Fibroblast of villous mesenchyme (primary cell): ENCODE results near the gene URB2. TPM values are rescaled to one million over a fixed set of nuclear protein-coding genes. Genes with fewer than 3 reads are reported as not detected.
"Not testable (repeated sequence)": the region's sequence is repeated elsewhere in the genome, so short reads cannot be mapped to it uniquely, and the experiment has no call there.

ENCODE experiments used
- DNase-seq: peaks from one replicate; pipeline ENCODE4 v3.0.0-alpha.2; 2010; ENCODE audit warnings: low read depth
- H3K4me3 ChIP-seq: 2 replicates; pipeline ENCODE4 v1.5.1; 2011; ENCODE audit warnings: low read depth, mild to moderate bottlenecking, low read length
- total RNA-seq: library from RNA; depleted of rRNA; stranded (reverse); fragments of >200 nt; gene quantifications from 2 replicates; pipeline ENCODE4 v1.2.3, GENCODE V29; 2012
- TF ChIP-seq, protein P1 (sequence below): IDR thresholded peaks from 2 replicates; pipeline ENCODE4 v1.5.1; 2012; ENCODE audit warnings: low read depth, mild to moderate bottlenecking, low read length; ENCODE audit not compliant: insufficient read depth

Gene URB2
- total RNA-seq, 1 donor = 14.7 TPM

DNA sequence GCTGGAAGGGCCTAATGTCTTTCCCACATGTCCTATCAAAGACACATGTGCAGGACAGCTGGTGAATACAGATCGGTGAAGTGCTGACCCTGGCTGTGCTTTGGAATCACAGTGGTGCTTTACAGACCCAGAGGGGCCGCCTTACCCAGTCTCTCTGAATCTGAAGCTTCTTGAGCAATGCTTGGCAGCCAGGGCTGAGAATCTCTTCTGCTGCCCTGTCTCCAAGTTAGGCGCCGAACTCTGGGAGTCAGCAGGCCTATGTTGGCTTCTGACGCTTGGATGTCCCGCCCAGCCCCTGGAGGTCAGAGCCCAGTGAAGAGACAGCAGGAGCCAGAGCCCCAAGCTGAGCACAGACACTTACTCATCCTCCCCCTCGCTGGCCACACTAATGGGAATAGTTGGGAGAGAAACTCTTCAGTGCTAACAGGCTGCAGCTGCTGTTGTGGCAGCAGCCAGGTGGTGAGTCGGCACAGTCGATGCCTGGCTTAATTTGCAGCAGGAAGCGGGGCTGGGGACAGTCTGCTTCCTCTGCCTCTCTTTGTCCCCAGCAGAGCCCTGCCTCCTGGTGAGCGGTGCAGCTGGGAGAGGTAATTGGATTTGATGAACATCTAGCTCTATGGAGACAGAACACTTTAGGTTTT is 68.1 kb downstream of the URB2 start:
- peak; percentile 62 for DNase-seq
- no peak overlapping the region for H3K4me3 ChIP-seq
- TF ChIP-seq, protein P1, sequence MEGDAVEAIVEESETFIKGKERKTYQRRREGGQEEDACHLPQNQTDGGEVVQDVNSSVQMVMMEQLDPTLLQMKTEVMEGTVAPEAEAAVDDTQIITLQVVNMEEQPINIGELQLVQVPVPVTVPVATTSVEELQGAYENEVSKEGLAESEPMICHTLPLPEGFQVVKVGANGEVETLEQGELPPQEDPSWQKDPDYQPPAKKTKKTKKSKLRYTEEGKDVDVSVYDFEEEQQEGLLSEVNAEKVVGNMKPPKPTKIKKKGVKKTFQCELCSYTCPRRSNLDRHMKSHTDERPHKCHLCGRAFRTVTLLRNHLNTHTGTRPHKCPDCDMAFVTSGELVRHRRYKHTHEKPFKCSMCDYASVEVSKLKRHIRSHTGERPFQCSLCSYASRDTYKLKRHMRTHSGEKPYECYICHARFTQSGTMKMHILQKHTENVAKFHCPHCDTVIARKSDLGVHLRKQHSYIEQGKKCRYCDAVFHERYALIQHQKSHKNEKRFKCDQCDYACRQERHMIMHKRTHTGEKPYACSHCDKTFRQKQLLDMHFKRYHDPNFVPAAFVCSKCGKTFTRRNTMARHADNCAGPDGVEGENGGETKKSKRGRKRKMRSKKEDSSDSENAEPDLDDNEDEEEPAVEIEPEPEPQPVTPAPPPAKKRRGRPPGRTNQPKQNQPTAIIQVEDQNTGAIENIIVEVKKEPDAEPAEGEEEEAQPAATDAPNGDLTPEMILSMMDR = no peak

DNA sequence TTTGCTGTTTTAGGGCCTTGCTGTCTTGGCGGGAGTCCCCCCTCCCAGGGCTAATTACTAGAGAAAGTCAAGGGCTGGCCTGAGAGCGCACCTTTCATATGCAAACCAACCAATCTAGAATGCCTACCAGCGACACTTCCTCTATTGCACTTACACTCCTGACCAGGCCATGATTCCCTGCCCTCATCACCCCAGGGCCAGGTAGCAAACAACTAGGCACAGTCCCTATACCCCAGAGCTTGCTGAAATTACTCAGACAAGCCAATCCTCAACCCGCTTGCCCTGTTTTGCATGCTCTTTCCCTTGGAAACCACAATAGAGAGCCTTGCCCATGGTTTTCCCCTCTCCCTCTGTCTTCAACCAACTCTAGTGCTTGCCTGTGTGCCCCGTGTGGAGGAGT is 70.3 kb downstream of the URB2 start:
- no peak overlapping the region for H3K4me3 ChIP-seq
- TF ChIP-seq, protein P1 = no peak
- DNase-seq = no peak

DNA sequence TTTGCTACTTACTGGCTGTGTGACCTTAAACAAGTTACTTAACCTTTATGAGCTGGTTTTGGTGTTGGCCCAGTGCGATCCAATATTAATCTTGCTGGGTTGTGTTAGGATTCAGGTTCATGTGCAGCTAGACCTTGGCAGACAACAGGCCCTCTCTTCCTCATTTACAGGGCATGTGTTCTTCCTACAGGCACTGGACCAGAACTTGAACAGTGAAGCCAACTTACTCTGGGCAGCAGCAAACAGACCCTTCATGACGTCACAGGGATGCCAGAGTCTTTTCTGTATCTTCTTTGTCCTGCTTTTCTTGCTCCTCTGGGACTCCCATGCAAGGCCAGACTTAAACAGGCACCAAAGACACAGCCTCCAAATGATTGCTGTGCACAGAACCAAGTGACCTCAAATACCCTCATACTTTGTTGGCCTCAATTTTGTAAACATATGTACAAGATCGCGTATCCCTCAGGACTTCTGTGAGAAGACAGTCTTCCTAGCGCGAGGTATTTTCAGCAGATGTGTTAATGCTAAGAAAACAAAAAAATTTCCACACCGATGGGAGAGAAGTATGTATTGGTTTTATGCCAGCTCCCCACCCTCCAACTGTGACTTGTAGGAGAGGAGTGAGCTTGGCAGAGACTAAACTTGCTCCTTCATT is 73.7 kb downstream of the URB2 start:
- TF ChIP-seq, protein P1 = no peak
- no peak overlapping the region for H3K4me3 ChIP-seq
- DNase-seq = peak; percentile 42

DNA sequence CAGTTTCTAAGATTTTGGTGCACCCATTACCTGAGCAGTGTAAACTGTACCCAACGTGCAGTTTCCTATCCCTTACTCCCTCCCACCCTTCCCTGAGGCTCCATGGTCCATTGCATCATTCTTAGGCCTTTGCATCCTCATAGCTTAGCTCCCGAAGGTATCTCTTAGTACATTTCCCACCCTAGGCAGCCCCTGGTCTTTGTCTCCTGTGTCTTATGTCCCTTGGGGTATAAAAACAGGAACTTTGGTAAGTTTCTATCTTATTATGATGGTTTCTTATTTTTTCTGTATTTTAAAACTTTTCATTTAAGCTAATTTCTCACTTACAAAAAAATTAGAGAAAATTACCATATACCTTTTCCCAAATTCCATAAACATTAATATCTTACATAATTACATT is 78.1 kb downstream of the URB2 start:
- H3K4me3 ChIP-seq = no peak overlapping the region
- TF ChIP-seq, protein P1 = no peak
- DNase-seq = no peak

DNA sequence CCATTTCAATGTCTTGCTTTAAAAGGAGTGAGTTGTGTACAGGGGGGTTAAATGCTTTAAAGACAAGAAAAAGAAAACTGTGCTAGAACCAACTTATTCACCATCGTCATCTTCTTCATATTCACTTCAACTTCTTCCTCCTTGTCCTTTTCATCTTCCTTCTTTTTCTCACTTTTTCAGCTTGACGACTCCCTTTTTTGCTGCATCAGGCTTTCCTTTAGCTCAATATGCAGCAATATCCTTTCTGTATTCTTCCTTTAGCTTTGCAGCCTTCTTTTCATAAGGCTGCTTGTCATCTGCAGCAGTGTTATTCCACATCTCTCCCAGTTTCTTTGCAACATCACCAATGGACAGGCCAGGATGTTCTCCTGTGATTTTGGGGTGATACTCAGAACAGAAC is 79.1 kb downstream of the URB2 start:
- DNase-seq, H3K4me3 ChIP-seq: not testable (repeated sequence)

DNA sequence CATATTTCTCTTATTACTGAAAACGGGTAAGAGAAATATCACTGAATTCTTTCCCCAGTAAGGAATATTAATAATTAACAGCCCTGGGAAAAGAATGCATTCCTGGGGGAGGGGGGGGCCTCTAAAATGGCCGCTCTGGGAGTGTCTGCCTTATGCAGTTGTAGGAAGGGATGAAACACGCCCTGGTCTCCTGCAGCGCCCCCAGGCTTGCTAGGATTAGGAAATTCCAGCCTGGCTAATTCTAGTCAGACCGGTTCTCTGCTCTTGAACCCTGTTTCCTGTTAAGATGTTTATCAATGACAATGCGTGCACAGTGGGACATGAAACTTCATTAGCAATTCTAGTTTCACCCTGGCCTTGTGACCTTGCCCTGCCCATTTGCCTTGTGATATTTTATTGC is 81.1 kb downstream of the URB2 start:
- DNase-seq = not testable (repeated sequence)

DNA sequence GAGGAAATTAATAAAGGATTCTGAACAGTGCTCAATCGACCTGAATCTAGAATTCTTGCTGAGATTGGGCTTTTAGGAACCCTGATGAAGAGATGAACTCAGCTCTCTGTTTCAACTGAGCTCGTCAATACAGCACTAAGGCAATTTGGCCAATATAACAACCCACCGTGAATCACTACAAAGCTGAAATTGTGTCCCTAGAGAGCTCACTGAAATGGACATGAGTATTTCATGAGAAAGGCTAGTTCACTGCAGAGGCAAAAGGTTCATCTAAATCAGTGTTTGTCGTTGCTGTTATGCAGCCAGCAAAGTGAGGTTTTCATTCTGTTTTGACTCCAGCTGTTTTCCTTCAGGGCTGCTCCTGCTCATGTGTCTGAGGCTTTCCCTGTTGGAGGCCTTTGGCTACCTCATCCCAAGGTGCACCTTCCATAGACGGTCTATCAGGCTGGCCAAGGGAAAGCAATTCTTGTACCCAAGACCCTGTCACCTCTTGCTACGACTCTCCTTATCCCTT is 83.5 kb downstream of the URB2 start:
- H3K4me3 ChIP-seq = no peak overlapping the region
- TF ChIP-seq, protein P1 = no peak
- DNase-seq = no peak

More for the DNA sequence above, 81.1 kb downstream of the URB2 start:
- H3K4me3 ChIP-seq = not testable (repeated sequence)

Other genes with a start within 250 kb of the URB2 start
- gene ACTA1, start 192.2 kb upstream of the URB2 start, total RNA-seq = not detected in 2 replicates
- gene NUP133, start 117.9 kb upstream of the URB2 start, total RNA-seq = 34.5 and 39.7 TPM in 2 replicates
- 17.4 and 18.1 TPM in 2 replicates for gene ABCB10, start 67.5 kb upstream of the URB2 start, total RNA-seq
- gene TAF5L, start 125 bp upstream of the URB2 start, total RNA-seq = 20.9 and 24.2 TPM in 2 replicates